ENCODE results near the gene ABHD5.

Gene ABHD5

DNA sequence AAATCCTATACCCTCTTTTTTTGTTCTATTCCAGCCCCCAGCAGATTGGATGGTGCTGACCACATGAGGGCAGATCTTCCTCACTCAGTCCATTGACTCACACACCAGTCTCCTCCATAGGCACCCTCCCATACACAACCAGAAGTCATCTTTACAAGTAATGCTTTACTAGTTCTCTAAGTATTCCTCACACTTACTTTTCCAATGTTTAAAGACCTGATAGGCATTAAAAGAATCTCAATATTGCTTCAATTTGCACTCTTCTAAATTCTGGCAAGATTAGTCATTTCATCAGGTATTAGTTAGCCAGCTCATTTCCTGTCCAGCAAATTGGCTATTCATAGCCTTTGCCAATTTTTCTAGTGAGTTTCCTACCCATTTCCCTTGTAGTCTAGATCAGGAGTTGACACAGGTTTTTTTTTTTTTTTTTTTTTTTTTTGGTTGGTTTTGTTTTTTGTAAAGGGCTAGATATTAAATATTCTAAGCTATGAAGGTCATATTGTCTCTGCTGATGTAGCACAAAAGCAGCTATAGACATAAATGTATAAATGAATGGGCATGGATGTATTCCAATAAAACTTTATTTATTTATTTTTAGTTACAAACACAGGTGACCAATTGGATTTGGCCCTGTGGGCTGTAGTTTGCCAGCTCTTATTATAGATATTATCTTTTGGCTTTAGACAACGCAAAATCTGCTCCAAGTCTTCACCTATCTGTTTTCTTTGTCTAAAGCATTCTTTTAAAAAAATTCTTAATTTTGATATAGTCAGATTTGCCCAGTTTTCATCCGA lies 76.1 kb downstream of the ABHD5 start:
- TF ChIP-seq CREB1 (IDR thresholded peaks at IDR 0.05; ENCODE audit: low read depth) (no peak), NFIC (IDR thresholded peaks at IDR 0.05) (peak; percentile 38; the same call in 1 of the 2 replicates), TCF12 (IDR thresholded peaks at IDR 0.05; ENCODE audit: low read depth) (no peak), ZBTB7A (IDR thresholded peaks at IDR 0.05; ENCODE audit: low read depth) (no peak), FOXM1 (IDR thresholded peaks at IDR 0.05; ENCODE audit: borderline replicate concordance, low read depth) (no peak), CEBPB (IDR thresholded peaks at IDR 0.05) (no peak)
- TF ChIP-seq, protein P1, sequence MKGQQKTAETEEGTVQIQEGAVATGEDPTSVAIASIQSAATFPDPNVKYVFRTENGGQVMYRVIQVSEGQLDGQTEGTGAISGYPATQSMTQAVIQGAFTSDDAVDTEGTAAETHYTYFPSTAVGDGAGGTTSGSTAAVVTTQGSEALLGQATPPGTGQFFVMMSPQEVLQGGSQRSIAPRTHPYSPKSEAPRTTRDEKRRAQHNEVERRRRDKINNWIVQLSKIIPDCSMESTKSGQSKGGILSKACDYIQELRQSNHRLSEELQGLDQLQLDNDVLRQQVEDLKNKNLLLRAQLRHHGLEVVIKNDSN (IDR thresholded peaks at IDR 0.05) = no peak

DNA sequence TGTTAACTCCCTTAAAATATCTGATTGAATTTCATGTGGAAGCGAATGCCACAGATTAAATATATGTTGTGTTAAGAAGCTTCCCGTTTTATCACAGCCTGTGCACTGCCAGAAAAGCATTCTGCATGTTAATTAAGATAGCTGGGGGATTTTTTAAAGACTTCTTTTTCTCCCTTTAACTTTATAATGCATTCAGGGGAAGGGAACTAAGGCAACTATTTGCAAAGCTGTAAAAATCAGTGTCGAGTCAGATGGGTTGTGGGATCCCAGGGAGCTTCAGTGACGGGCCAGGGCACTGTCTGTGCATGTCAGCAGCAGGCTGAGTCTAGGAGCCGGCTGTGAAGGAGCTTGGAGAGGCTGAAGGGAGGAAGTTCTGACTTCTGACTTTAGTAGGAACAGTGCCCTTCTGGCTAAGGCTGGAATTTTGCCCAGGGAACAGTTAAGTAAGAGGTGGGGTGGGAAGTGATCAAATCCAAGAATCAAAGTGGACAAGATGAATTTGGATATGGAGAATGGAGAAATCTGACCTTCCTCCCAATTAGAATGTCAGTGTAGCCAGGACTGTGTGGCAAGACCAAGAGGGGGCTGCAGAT lies 77.7 kb downstream of the ABHD5 start:
- TF ChIP-seq CEBPB (IDR thresholded peaks at IDR 0.05) (no peak), CREB1 (IDR thresholded peaks at IDR 0.05; ENCODE audit: low read depth) (no peak), TAF1 (IDR thresholded peaks at IDR 0.05; ENCODE audit: low read depth) (no peak), TEAD4 (IDR thresholded peaks at IDR 0.05) (no peak), FOXM1 (IDR thresholded peaks at IDR 0.05; ENCODE audit: borderline replicate concordance, low read depth) (no peak), EGR1 (IDR thresholded peaks at IDR 0.05) (no peak), YY1 (IDR thresholded peaks at IDR 0.05; ENCODE audit: low read depth) (no peak), EP300 (IDR thresholded peaks at IDR 0.05; ENCODE audit: borderline replicate concordance) (no peak), RAD21 (IDR thresholded peaks at IDR 0.05; ENCODE audit: low read depth) (no peak), ZBTB7A (IDR thresholded peaks at IDR 0.05; ENCODE audit: low read depth) (no peak), TCF12 (IDR thresholded peaks at IDR 0.05; ENCODE audit: low read depth) (no peak), NFIC (IDR thresholded peaks at IDR 0.05) (no peak)
- TF ChIP-seq, protein P2, sequence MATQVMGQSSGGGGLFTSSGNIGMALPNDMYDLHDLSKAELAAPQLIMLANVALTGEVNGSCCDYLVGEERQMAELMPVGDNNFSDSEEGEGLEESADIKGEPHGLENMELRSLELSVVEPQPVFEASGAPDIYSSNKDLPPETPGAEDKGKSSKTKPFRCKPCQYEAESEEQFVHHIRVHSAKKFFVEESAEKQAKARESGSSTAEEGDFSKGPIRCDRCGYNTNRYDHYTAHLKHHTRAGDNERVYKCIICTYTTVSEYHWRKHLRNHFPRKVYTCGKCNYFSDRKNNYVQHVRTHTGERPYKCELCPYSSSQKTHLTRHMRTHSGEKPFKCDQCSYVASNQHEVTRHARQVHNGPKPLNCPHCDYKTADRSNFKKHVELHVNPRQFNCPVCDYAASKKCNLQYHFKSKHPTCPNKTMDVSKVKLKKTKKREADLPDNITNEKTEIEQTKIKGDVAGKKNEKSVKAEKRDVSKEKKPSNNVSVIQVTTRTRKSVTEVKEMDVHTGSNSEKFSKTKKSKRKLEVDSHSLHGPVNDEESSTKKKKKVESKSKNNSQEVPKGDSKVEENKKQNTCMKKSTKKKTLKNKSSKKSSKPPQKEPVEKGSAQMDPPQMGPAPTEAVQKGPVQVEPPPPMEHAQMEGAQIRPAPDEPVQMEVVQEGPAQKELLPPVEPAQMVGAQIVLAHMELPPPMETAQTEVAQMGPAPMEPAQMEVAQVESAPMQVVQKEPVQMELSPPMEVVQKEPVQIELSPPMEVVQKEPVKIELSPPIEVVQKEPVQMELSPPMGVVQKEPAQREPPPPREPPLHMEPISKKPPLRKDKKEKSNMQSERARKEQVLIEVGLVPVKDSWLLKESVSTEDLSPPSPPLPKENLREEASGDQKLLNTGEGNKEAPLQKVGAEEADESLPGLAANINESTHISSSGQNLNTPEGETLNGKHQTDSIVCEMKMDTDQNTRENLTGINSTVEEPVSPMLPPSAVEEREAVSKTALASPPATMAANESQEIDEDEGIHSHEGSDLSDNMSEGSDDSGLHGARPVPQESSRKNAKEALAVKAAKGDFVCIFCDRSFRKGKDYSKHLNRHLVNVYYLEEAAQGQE (IDR thresholded peaks at IDR 0.05; ENCODE audit: low read depth) = no peak
- TF ChIP-seq, protein P3, sequence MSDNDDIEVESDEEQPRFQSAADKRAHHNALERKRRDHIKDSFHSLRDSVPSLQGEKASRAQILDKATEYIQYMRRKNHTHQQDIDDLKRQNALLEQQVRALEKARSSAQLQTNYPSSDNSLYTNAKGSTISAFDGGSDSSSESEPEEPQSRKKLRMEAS (IDR thresholded peaks at IDR 0.05) = no peak
- TF ChIP-seq, protein P1 (IDR thresholded peaks at IDR 0.05) = no peak

DNA sequence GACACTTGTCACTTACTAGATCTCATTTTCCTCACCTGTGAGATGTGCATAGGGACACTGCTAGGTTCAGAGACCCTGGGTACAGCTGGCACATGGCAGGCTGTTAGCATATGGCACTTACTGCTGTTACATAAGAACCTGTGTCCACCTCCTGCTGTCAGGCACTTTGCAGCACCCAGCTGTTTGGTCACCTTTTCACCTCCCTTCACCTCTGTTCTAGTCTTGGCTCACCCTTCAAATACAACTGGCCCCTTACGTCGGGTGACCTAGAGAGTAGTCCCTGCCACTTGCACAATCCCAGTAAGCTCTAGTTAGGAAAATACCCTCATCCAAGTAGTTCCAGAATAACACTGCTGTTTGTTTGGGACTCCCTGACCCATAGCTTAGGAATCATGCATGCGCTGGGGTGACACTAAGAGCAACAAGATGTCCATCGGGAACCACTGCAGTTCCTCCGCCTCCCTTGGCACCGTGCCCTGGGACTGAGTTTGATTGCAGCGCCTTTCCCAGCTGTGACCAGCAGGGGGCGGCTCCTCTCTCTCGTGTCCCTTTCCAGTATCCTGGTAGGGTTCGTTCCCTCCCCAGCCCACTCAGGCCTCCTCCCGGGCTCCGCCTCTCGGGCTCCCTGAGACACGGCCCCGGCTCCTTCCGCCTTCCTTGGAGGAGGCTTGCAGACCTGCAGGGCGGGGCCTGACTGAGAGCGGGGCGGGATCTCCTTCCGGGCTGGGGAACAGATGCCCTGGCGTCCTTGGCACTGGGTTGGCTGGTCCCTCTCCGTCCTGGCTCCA lies 78.6 kb downstream of the ABHD5 start:
- TF ChIP-seq RAD21 (IDR thresholded peaks at IDR 0.05; ENCODE audit: low read depth) = peak; percentile 77
- TF ChIP-seq YY1 (IDR thresholded peaks at IDR 0.05; ENCODE audit: low read depth) = peak; percentile 30; the same call in 1 of the 2 replicates
- TF ChIP-seq CREB1 (IDR thresholded peaks at IDR 0.05; ENCODE audit: low read depth) = no peak
- 0 out of 2 replicates have a peak, but pooled peaks have one; percentile 1 for TF ChIP-seq CEBPB (IDR thresholded peaks at IDR 0.05)
- TF ChIP-seq TCF12 (IDR thresholded peaks at IDR 0.05; ENCODE audit: low read depth) = peak; percentile 38
- peak; percentile 19; the same call in 1 of the 2 replicates for TF ChIP-seq EP300 (IDR thresholded peaks at IDR 0.05; ENCODE audit: borderline replicate concordance)
- TF ChIP-seq NFIC (IDR thresholded peaks at IDR 0.05) = peak; percentile 95
- TF ChIP-seq, protein P3 (IDR thresholded peaks at IDR 0.05) = no peak
- no peak for TF ChIP-seq TEAD4 (IDR thresholded peaks at IDR 0.05)
- TF ChIP-seq FOXM1 (IDR thresholded peaks at IDR 0.05; ENCODE audit: borderline replicate concordance, low read depth) = no peak

DNA sequence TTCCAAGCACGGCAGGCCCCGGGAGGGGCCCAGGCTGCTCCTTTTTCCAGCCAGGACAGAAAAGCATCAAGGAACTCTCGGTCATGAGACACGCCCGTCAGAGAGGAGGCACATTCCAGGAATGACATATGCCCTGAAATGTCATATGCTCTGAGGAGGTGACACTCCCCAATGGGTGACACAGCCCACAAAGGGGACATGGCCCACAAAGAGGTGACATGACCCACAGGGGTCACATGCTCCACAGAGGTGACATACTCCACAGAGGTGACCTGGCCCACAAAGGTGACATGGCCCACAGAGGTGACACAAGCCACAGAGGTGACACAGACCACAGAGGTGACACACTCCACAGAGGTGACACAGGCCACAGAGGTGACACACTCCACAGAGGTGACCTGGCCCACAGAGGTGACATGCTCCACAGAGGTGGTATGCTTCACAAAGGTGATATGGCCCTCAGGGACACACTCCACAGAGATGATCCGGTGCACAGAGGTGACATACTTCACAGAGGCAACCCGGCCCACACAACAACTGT lies 79.2 kb downstream of the ABHD5 start:
- TF ChIP-seq TEAD4 (IDR thresholded peaks at IDR 0.05) (peak; percentile 45; the same call in 1 of the 2 replicates), TAF1 (IDR thresholded peaks at IDR 0.05; ENCODE audit: low read depth) (no peak)

DNA sequence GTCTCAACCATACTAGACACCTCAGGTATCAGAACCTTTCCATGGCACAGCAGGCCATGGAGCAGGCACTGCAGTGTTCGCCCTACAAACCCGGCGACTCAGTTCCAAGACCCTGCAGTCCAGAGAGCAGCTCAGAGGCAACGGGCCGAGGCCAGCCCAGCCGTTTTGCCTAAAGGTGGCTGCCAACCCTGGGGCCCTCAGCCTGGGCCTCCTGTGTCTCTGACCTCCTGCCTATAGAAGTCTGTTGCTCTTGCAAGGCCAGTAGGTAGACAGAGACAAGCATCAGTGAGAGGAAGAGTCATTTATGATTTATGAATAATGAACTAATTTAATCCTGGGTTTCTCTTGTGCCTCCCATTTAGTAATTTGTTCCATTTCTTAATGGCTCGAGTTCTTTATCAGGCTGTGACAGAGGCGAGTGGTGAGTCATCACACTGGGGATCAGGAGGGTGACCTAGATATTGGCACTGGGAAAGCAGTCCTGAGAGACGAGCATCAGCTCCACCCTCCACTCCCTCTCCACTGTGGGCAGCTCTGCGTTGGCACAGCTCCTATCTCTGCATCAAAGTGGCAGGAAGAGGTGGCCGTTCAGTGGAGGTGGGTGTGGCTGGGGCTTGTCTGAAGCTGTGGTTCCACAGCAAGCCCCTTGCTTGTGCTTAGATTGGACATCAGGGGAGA lies 79.8 kb downstream of the ABHD5 start:
- TF ChIP-seq YY1 (IDR thresholded peaks at IDR 0.05; ENCODE audit: low read depth) (no peak), EP300 (IDR thresholded peaks at IDR 0.05; ENCODE audit: borderline replicate concordance) (no peak), RAD21 (IDR thresholded peaks at IDR 0.05; ENCODE audit: low read depth) (no peak), NFIC (IDR thresholded peaks at IDR 0.05) (no peak), CREB1 (IDR thresholded peaks at IDR 0.05; ENCODE audit: low read depth) (no peak)
- TF ChIP-seq, protein P2 (IDR thresholded peaks at IDR 0.05; ENCODE audit: low read depth) = no peak
